Measurements from ENCODE around the gene UMAD1. TPM values are rescaled to one million over a fixed set of nuclear protein-coding genes. Genes with fewer than 3 reads are reported as not detected.

Gene UMAD1
- total RNA-seq = 10 to 100 TPM in 3 of 4 donors, 1 to 10 TPM in 1; 9.4 to 17.8 (median 12.1) TPM

DNA sequence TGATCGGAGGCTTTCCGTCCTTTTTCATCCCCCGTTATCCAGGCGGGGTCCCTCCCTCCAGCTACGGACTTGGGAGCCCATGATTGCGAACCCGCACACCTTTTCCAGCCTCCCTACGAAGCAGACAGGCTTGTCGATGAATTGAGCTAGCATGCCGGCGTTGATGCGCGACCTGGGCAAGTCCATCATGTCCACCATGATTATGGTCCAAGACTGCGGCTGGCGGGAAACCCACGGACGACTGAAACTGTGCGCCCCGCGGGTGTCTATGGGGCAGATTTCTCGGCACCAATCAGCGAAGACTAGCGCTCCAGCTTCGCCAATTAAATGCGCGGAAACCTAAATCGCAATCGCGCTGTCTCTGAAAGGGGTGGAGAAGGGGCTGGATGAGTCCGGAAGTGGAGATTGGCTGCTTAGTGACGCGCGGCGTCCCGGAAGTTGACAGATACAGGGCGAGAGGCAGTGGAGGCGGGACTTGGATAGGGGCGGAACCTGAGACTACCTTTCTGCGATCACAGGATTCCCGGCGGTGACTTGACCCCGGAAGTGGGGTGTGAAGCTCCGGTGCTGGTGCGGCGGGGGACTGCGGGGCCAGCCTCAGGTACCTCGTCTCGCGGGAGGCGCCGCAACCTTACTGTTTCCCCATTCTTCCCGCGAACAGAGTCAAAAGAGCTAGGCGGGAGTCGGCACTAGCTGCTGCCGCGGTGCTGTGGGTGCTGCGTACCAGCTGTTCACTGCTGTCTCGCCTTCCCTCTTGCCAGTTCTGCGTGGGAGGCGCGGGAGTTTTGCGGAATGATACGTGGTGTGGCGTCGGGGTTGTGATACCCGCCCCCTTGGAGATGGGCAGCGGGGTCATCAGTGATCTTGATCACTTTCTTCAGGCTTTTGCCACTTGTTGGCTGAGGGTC lies at the start of gene UMAD1:
Gene UMAD1, plus strand, starts transcription at position 532 of the 908 bp plus-strand sequence. CDS start 32,620 bp downstream, outside the sequence.
- TF ChIP-seq, protein P1, sequence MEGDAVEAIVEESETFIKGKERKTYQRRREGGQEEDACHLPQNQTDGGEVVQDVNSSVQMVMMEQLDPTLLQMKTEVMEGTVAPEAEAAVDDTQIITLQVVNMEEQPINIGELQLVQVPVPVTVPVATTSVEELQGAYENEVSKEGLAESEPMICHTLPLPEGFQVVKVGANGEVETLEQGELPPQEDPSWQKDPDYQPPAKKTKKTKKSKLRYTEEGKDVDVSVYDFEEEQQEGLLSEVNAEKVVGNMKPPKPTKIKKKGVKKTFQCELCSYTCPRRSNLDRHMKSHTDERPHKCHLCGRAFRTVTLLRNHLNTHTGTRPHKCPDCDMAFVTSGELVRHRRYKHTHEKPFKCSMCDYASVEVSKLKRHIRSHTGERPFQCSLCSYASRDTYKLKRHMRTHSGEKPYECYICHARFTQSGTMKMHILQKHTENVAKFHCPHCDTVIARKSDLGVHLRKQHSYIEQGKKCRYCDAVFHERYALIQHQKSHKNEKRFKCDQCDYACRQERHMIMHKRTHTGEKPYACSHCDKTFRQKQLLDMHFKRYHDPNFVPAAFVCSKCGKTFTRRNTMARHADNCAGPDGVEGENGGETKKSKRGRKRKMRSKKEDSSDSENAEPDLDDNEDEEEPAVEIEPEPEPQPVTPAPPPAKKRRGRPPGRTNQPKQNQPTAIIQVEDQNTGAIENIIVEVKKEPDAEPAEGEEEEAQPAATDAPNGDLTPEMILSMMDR (IDR thresholded peaks at IDR 0.05; ENCODE audit: low read depth) = no peak

DNA sequence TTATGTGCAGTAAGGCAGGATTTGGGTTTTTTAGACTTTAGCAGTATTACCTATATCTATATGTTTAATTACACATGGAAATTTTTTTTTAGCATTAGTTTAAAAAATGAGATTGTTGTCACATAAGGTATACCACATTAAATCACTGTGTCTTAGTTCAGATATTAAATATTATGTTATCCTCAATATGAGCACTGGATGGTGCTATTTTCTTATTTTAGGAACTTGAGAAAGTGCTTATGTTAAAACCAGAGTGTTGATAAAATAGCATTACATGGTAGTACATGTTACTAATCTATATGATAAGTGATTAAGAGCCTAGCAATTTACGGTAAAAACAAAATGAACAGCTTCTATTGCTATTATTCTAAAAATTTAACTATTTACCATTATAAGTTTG lies 45.1 kb upstream of the UMAD1 start:
- TF ChIP-seq, protein P1 (IDR thresholded peaks at IDR 0.05; ENCODE audit: low read depth) = no peak

DNA sequence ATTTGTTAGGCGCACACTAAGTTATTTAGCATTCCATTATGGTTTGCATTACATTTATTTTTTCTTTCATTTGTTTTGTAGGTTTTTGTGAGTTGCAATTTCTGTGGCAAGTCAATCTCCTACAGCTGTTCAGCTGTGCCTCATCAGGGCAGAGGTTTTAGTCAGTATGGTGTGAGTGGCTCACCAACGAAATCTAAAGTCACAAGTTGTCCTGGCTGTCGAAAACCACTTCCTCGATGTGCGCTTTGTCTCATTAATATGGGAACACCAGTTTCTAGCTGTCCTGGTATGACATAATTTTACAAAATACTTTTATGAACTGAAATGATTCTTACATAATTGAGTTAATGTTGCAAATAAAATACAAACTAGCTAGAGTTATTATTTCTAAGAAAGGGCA lies 44.4 kb upstream of the UMAD1 start:
- TF ChIP-seq, protein P1 (IDR thresholded peaks at IDR 0.05; ENCODE audit: low read depth) = no peak

DNA sequence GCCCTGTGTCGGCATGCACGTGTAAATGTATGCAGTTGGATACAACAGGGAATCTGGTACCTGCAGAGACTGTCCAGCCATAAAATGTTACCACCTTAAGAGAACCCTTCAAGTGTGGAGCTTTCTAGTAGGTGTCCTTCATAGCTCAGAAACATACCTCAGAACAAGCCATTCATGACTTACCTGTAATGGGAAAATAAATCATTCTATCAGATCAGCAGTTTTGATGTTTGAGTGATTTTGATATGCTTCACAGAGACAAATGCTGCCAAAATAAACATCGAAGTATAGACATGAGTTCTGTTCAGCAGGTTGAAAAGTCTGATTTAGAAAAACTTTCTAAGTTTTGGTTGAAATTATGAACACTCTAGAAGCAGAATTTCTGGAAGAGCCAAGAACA lies 33.5 kb upstream of the UMAD1 start:
- TF ChIP-seq, protein P1 (IDR thresholded peaks at IDR 0.05; ENCODE audit: low read depth) = no peak

DNA sequence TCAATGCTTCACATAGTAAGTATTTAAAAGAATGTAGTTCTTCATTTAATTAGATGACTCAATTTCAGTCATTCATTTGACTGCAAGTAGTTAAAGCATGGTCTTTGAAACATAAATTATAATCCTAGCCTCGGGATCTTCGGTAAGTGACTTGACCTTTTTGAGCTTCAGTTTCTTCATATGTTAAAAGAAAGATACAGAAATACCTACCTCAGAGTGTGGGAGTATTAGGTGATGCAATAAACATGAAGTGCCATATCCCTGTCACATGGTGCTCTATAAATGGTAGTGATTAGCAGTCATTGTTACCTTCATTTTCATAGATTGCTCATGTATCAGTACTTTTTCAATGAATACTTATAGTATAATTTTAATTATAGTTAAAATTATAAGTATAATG lies 31.2 kb upstream of the UMAD1 start:
- TF ChIP-seq, protein P1 (IDR thresholded peaks at IDR 0.05; ENCODE audit: low read depth) = no peak

DNA sequence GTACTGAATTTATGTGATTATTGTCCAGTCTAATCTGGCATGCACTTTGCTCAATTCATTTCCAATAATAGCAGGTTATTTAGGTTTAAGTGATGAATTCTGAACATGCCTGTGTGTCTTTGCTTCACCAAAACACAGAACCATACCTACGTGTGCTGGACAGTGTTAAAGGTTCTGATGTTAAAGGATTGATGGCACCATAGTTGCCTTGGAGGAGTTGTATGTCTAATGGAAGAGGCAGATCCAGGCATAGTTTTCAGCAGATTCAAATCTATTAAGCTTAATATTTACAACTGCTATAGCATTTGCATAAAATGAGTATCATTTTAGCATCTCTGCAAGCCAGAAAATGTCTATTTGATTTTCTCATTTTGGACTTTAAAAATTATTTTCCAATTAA lies 28.0 kb upstream of the UMAD1 start:
- TF ChIP-seq, protein P1 (IDR thresholded peaks at IDR 0.05; ENCODE audit: low read depth) = no peak

DNA sequence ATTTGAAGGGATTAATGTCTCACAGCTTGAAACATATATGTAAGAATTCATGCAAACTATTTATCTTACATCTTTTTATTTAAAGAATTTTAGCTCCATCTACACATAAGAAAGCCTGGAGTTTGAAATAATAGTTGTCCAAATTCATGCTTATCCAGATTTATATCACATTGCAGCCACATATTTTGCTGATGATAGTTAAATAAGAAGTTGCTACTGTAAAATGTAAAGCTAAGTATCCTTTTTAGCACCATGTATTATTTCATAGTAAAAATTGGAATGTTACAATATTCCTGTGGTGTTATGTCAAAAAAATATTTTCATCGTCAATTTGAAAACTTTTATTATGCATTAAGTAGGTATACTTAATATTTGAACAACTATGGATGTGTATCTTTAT lies 27.3 kb upstream of the UMAD1 start:
- TF ChIP-seq, protein P1 (IDR thresholded peaks at IDR 0.05; ENCODE audit: low read depth) = no peak
